Ectodermal cell (in vitro differentiated cells): ENCODE data around the gene CDH13.

ENCODE experiments used
- H3K27ac ChIP-seq: 2 replicates; pipeline ENCODE4 v1.7.0; 2013; ENCODE audit warnings: mild to moderate bottlenecking, low read depth, low read length; ENCODE audit not compliant: insufficient read depth, poor library complexity, severe bottlenecking
- H3K27me3 ChIP-seq: 2 replicates; pipeline ENCODE4 v1.7.0; 2013; ENCODE audit warnings: mild to moderate bottlenecking, low read length; ENCODE audit not compliant: insufficient read depth, control insufficient read depth, poor library complexity, severe bottlenecking
- H3K36me3 ChIP-seq: one replicate; pipeline ENCODE4 v1.7.0; 2013; ENCODE audit warnings: low read length; ENCODE audit not compliant: control insufficient read depth, insufficient read depth
- H3K4me1 ChIP-seq: one replicate; pipeline ENCODE4 v1.7.0; 2013; ENCODE audit warnings: low read length; ENCODE audit not compliant: control insufficient read depth, insufficient read depth
- H3K4me3 ChIP-seq: 2 replicates; pipeline ENCODE4 v1.7.0; 2013; ENCODE audit warnings: low read depth, low read length, control low read depth; ENCODE audit not compliant: insufficient read depth
- H3K9me3 ChIP-seq: 2 replicates; pipeline ENCODE4 v1.7.0; 2013; ENCODE audit warnings: mild to moderate bottlenecking, low read length, moderate library complexity; ENCODE audit not compliant: control insufficient read depth
- WGBS, 2 experiments: methylation state at CpG; one replicate each; pipeline ENCODE4 v1.1.7; 2013; ENCODE audit warnings: missing lambda C conversion rate in 2 of 2; 5-methylcytosine and 5-hydroxymethylcytosine counted together

The CDH13 gene

GRCh38 chr16:83473926-83474650 is 847.3 kb downstream of the CDH13 start:
- Histone ChIP-seq H3K36me3 (no peaks in the 10 kb centered on the region), H3K27me3 (no peaks in the 10 kb centered on the region), H3K4me3 (no peak overlapping the region), H3K27ac (no peak overlapping the region), H3K4me1 (no peaks in the 10 kb centered on the region), H3K9me3 (no peaks in the 10 kb centered on the region)
- WGBS, 2 experiments, result 92 to 94% methylated on average over 2 of the region's 2 CpGs

GRCh38 chr16:83475108-83475507 is 848.3 kb downstream of the CDH13 start:
- Histone ChIP-seq H3K4me1 (no peaks in the 10 kb centered on the region), H3K9me3 (no peaks in the 10 kb centered on the region), H3K4me3 (no peak overlapping the region), H3K27me3 (no peaks in the 10 kb centered on the region), H3K36me3 (no peaks in the 10 kb centered on the region), H3K27ac (no peak overlapping the region)
- WGBS, 2 experiments, result 92% methylated on average over 5 of the region's 5 CpGs

- H3K4me3 ChIP-seq, result no peak overlapping the region
- no peaks in the 10 kb centered on the region for H3K36me3 ChIP-seq
- no peaks in the 10 kb centered on the region for H3K4me1 ChIP-seq
- H3K27me3 ChIP-seq, result no peaks in the 10 kb centered on the region
- WGBS, 2 experiments, result 96 to 97% methylated on average over 7 of the region's 7 CpGs
- no peak overlapping the region for H3K27ac ChIP-seq
- H3K9me3 ChIP-seq, result no peaks in the 10 kb centered on the region
Observed at GRCh38 chr16:83481589-83481988, 854.8 kb downstream of the CDH13 start.

- Histone ChIP-seq H3K9me3 (no peaks in the 10 kb centered on the region), H3K4me1 (no peaks in the 10 kb centered on the region), H3K27ac (no peak overlapping the region), H3K4me3 (no peak overlapping the region), H3K27me3 (no peaks in the 10 kb centered on the region), H3K36me3 (no peaks in the 10 kb centered on the region)
- WGBS, 2 experiments, result 78 to 80% methylated on average over 9 of the region's 9 CpGs
Observed at GRCh38 chr16:83482545-83483162, 855.9 kb downstream of the CDH13 start.

- Histone ChIP-seq H3K27me3 (no peaks in the 10 kb centered on the region), H3K4me3 (no peak overlapping the region), H3K4me1 (no peaks in the 10 kb centered on the region), H3K9me3 (no peaks in the 10 kb centered on the region), H3K27ac (no peak overlapping the region), H3K36me3 (no peaks in the 10 kb centered on the region)
- WGBS, 2 experiments, result 78 to 80% methylated on average over 2 of the region's 2 CpGs
Observed at GRCh38 chr16:83490073-83490472, 863.3 kb downstream of the CDH13 start.

- no peaks in the 10 kb centered on the region for H3K36me3 ChIP-seq
- no peaks in the 10 kb centered on the region for H3K27me3 ChIP-seq
- H3K4me3 ChIP-seq, result no peak overlapping the region
- H3K4me1 ChIP-seq, result no peaks in the 10 kb centered on the region
- no peak overlapping the region for H3K27ac ChIP-seq
- WGBS, 2 experiments, result 75 to 87% methylated on average over 1 of the region's 1 CpG
- no peaks in the 10 kb centered on the region for H3K9me3 ChIP-seq
Observed at GRCh38 chr16:83494459-83494858, 867.7 kb downstream of the CDH13 start.

- Histone ChIP-seq H3K27ac (no peak overlapping the region), H3K4me1 (no peaks in the 10 kb centered on the region), H3K9me3 (no peaks in the 10 kb centered on the region), H3K36me3 (no peaks in the 10 kb centered on the region), H3K4me3 (no peak overlapping the region), H3K27me3 (no peaks in the 10 kb centered on the region)
- 91 to 96% methylated on average over 4 of the region's 4 CpGs for WGBS, 2 experiments
Observed at GRCh38 chr16:83501481-83501880, 874.7 kb downstream of the CDH13 start.

GRCh38 chr16:83508295-83508694 is 881.5 kb downstream of the CDH13 start:
- Histone ChIP-seq H3K36me3 (no peaks in the 10 kb centered on the region), H3K27me3 (no peaks in the 10 kb centered on the region), H3K9me3 (no peaks in the 10 kb centered on the region), H3K27ac (no peak overlapping the region), H3K4me3 (no peak overlapping the region), H3K4me1 (no peaks in the 10 kb centered on the region)
- WGBS, 2 experiments, result 95% methylated on average over 6 of the region's 6 CpGs

GRCh38 chr16:83509316-83509715 is 882.5 kb downstream of the CDH13 start:
- no peaks in the 10 kb centered on the region for H3K4me1 ChIP-seq
- H3K4me3 ChIP-seq, result no peak overlapping the region
- H3K9me3 ChIP-seq, result no peaks in the 10 kb centered on the region
- no peaks in the 10 kb centered on the region for H3K27me3 ChIP-seq
- H3K27ac ChIP-seq, result no peak overlapping the region
- no peaks in the 10 kb centered on the region for H3K36me3 ChIP-seq

- no peaks in the 10 kb centered on the region for H3K9me3 ChIP-seq
- 87 to 93% methylated on average over 12 of the region's 12 CpGs for WGBS, 2 experiments
- no peak overlapping the region for H3K4me3 ChIP-seq
- H3K27me3 ChIP-seq, result no peaks in the 10 kb centered on the region
- no peaks in the 10 kb centered on the region for H3K4me1 ChIP-seq
- H3K36me3 ChIP-seq, result no peaks in the 10 kb centered on the region
- no peak overlapping the region for H3K27ac ChIP-seq
Observed at GRCh38 chr16:83510906-83511305, 884.1 kb downstream of the CDH13 start.
